HG02610 (cell line): ENCODE results near the gene GNG5.
"Not testable (repeated sequence)": the region's sequence is repeated elsewhere in the genome, so short reads cannot be mapped to it uniquely, and the experiment has no call there.

Source experiments
- ATAC-seq: cut with Tn5 transposase; IDR thresholded peaks from one replicate; pipeline ENCODE4 v1.9.1; 2021; ENCODE audit warnings: mild to moderate bottlenecking, moderate library complexity; ENCODE audit not compliant: unreplicated experiment

Gene GNG5

GRCh38 chr1:84492726-84493125 is 13.7 kb downstream of the GNG5 start:
- no peak for ATAC-seq

- no peak for ATAC-seq
Observed at GRCh38 chr1:84489766-84490165, 16.6 kb downstream of the GNG5 start.

DNA sequence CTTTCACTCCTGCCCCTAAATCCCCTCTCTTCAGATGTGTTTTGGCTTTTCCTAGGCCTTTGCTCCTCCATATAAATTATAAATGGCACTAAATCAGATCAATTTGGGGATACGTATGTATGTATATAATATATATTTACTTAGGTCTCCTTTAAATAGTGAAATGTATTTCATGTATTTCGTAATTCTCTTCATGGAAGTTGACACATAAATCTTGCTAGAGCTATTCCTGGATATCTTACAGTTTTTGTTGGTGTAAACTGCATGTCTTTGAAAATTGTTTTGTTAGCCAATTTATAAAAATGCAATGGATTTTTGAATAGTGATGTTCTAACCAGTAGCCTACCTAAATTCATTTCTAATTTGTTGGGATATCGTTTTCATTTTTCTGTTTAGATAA is 18.3 kb downstream of the GNG5 start:
- ATAC-seq, result no peak

- ATAC-seq, result no peak
Observed at GRCh38 chr1:84481317-84481716, 25.1 kb downstream of the GNG5 start.

DNA sequence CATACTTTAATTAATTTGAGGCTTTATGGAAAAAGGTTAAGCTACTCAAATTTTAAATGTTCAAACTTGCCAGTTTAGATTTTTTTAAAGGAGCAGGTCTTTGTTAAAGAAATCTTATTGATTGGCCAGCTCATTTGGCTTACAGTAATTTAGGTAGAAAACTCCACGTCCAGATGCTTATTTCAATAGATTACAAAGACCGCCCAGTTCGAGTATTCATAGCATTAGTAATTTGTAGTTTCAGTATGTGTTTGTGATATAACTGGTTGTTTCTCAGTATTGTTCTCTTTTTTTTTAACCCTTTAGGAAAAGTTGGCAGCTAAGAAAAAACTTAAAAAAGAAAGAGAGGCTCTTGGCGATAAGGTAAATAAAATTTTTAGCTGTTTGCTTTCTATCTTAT is 25.7 kb downstream of the GNG5 start:
- ATAC-seq, result peak; percentile 50

DNA sequence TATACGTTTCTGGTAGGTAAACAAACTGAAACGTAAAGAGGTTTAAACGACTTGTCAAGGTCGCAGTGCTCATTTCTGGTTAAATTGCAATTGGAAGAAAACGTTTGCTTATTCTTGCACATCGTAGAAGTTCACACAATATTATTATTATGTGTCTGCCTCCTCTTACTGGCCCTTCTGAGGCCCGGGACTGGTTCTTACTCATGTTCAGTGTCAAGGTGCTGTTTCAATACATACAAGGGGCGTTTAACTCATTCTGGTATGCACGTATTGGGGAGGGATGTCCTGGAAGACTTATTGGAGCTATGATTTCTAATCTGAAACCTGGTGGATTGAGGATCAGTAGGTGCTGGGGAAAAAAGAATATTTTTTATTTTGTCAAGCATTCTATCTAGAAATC is 26.4 kb downstream of the GNG5 start:
- no peak for ATAC-seq

GRCh38 chr1:84478876-84479868 is 27.2 kb downstream of the GNG5 start, which contains the start of gene RPF1:
TSS of gene RPF1 (plus strand) at chr1:84479266. CDS start at chr1:84479282, 16 bp downstream.
- ATAC-seq, result peak; percentile 96

- no peak for ATAC-seq
Observed at GRCh38 chr1:84476225-84476624, 30.2 kb downstream of the GNG5 start.

DNA sequence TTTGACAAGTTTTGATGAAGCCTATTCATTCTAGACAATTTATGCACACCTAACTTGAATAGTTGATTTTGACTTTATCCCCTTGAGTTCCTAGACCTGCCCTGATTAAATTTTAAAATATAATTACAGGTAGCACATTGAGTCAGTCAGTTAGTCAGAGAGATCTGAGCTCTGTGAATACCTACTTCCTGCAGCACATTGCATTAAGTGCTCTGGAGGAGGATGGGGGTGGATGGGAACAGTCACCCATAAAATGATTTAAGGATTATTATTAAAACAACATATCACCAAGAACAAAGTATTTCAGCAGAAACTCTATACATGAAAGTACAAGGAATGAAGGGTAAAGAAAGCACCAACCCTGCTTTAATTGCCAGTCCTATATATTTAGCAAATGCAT is 39.1 kb downstream of the GNG5 start:
- no peak for ATAC-seq

DNA sequence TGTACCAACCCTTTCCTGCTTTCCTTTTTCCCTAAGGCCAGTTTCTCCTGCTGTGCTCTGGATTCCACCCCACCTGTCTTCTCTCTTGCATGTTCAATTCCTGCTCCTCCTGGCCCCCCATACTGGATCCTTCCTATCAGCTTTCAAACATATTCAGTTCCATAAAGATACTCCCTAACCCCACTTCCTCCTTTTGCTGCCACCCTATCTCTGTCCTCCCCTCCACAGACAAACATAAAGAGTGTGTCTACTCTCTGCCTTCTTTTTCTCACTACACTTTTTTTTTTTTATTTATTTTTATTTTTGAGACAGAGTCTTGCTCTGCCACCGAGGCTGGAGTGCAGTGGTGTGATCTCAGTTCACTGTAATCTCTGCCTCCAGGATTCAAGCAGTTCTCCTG is 44.3 kb downstream of the GNG5 start:
- no peak for ATAC-seq

GRCh38 chr1:84452436-84452835 is 53.9 kb downstream of the GNG5 start:
- no peak for ATAC-seq

GRCh38 chr1:84450910-84451309 is 55.5 kb downstream of the GNG5 start:
- ATAC-seq, result no peak

DNA sequence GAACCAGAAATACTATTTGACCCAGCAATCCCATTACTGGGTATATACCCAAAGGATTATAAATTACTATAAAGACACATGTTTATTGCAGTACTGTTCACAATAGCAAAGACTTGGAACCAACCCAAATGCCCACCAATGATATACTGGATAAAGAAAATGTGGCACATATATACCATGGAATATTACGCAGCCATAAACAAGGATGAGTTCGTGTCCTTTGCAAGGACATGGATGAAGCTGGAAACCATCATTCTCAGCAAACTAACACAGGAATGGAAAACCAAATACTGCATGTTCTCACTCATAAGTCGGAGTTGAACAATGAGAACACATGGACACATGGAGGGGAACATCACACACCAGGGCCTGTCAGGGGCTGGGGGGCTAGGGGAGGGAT is 57.7 kb downstream of the GNG5 start:
- not testable (repeated sequence) for ATAC-seq
